ENCODE measurements around the gene CAPN2. TPM values are rescaled to one million over a fixed set of nuclear protein-coding genes. Genes with fewer than 3 reads are reported as not detected.
A peak's percentile ranks its signal among the peaks of the same experiment; 100 is the strongest.
"Not testable (repeated sequence)": the region's sequence is repeated elsewhere in the genome, so short reads cannot be mapped to it uniquely, and the experiment has no call there.

Gene CAPN2
- total RNA-seq, 2 donors from 2014 or later: 42.8 to 73.0 TPM

- Mint-ChIP-seq H3K9me3 (no peaks in the 10 kb centered on the region), H3K4me1 (no peaks in the 10 kb centered on the region), H3K27ac (peak overlapping the region; percentile 5), H3K36me3 (ENCODE audit: low read depth) (peaks cover 96% of the 10 kb centered on the region), H3K27me3 (no peaks in the 10 kb centered on the region), H3K4me3 (no peak overlapping the region)
- no peak for ATAC-seq (replicated peaks)
Measured at GRCh38 chr1:223784541-223784940, 72.2 kb downstream of the CAPN2 start.

GRCh38 chr1:223785808-223786207 lies 73.5 kb downstream of the CAPN2 start:
- peak overlapping the region; percentile 2 for H3K27ac Mint-ChIP-seq
- H3K9me3 Mint-ChIP-seq: no peaks in the 10 kb centered on the region

DNA sequence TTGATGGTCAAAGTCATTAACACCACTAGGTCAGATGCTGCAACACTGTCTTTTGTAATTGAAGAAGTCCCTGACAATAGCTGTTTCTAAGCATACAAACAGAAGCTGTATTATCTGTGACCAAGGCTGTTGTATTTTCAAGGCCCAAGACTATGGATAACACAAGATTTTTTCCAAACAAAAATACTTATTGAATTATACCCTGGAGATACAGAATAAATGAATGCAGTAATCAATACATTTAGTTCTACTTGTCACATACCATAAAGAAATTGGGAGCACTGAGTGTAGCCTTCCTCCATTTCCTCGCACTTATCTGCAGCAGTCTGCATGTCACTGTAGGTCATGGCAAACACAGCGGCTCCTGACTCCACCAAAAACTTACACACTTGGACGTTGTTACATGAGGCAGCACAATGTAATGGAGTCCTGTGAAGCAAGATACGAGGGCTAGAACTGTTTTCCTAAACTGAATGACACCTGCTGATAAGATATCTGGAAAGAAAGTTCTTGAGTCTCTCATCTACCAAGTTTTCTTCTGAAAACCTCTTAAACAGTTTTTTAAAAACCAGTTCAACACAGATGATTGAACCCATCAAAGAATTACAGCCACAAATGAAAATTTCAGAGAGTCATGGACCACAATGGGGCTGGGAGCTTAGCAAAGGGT lies 76.5 kb downstream of the CAPN2 start:
- Mint-ChIP-seq H3K27ac (peak overlapping the region; percentile 74), H3K27me3 (no peaks in the 10 kb centered on the region), H3K4me3 (no peak overlapping the region), H3K36me3 (ENCODE audit: low read depth) (peaks cover 96% of the 10 kb centered on the region), H3K9me3 (no peaks in the 10 kb centered on the region), H3K4me1 (no peaks in the 10 kb centered on the region)
- no peak for ATAC-seq (replicated peaks)

More at GRCh38 chr1:223785808-223786207, 73.5 kb downstream of the CAPN2 start:
- Mint-ChIP-seq H3K4me1 (no peaks in the 10 kb centered on the region), H3K4me3 (no peak overlapping the region), H3K27me3 (no peaks in the 10 kb centered on the region), H3K36me3 (ENCODE audit: low read depth) (peaks cover 96% of the 10 kb centered on the region)
- ATAC-seq (replicated peaks): no peak

- Mint-ChIP-seq H3K4me3 (no peak overlapping the region), H3K9me3 (no peaks in the 10 kb centered on the region)
Measured at GRCh38 chr1:223792046-223792445, 79.7 kb downstream of the CAPN2 start.

DNA sequence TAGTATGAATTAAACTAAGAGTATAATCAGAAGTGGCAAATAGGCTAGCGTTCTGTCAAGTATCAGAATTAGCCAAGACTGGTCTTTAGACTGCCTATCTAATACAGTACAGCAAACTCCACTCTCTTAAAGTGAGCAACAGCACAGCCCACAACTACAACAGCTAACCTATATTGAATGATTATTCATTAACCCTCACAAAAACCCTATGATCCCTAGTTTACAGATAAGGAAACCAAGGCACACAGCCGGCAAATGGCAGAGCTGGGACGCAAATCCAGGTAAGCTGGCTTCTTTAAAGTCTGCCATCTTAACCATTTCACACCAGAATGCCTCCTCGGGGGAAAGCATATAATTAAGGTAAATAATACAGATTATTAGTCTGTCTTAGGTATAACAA lies 81.4 kb downstream of the CAPN2 start:
- Mint-ChIP-seq H3K4me3 (no peak overlapping the region), H3K9me3 (no peaks in the 10 kb centered on the region), H3K27ac (no peak overlapping the region), H3K36me3 (ENCODE audit: low read depth) (peaks cover 94% of the 10 kb centered on the region), H3K27me3 (no peaks in the 10 kb centered on the region), H3K4me1 (no peaks in the 10 kb centered on the region)
- no peak for ATAC-seq (replicated peaks)

More at GRCh38 chr1:223792046-223792445, 79.7 kb downstream of the CAPN2 start:
- peak overlapping the region; percentile 14 for H3K27ac Mint-ChIP-seq
- H3K4me1 Mint-ChIP-seq: no peaks in the 10 kb centered on the region
- peaks cover 95% of the 10 kb centered on the region for H3K36me3 Mint-ChIP-seq (ENCODE audit: low read depth)
- no peak for ATAC-seq (replicated peaks)
- no peaks in the 10 kb centered on the region for H3K27me3 Mint-ChIP-seq

GRCh38 chr1:223794136-223794880 lies 82.0 kb downstream of the CAPN2 start:
- Mint-ChIP-seq H3K36me3 (ENCODE audit: low read depth) (peaks cover 94% of the 10 kb centered on the region), H3K4me3 (no peak overlapping the region), H3K27ac (no peak overlapping the region), H3K27me3 (no peaks in the 10 kb centered on the region), H3K9me3 (no peaks in the 10 kb centered on the region), H3K4me1 (no peaks in the 10 kb centered on the region)
- no peak for ATAC-seq (replicated peaks)

GRCh38 chr1:223796210-223796609 lies 83.9 kb downstream of the CAPN2 start:
- no peak overlapping the region for H3K4me3 Mint-ChIP-seq
- no peaks in the 10 kb centered on the region for H3K9me3 Mint-ChIP-seq
- peak overlapping the region; percentile 53 for H3K27ac Mint-ChIP-seq
- no peak for ATAC-seq (replicated peaks)
- no peaks in the 10 kb centered on the region for H3K4me1 Mint-ChIP-seq
- H3K36me3 Mint-ChIP-seq (ENCODE audit: low read depth): peaks cover 96% of the 10 kb centered on the region
- no peaks in the 10 kb centered on the region for H3K27me3 Mint-ChIP-seq

- H3K9me3 Mint-ChIP-seq: no peaks in the 10 kb centered on the region
- H3K27ac Mint-ChIP-seq: no peak overlapping the region
- no peak for ATAC-seq (replicated peaks)
- H3K36me3 Mint-ChIP-seq (ENCODE audit: low read depth): peaks cover 99% of the 10 kb centered on the region
- H3K4me1 Mint-ChIP-seq: no peaks in the 10 kb centered on the region
- no peaks in the 10 kb centered on the region for H3K27me3 Mint-ChIP-seq
- H3K4me3 Mint-ChIP-seq: no peak overlapping the region
Measured at GRCh38 chr1:223802032-223802431, 89.7 kb downstream of the CAPN2 start.

- Mint-ChIP-seq H3K9me3 (no peaks in the 10 kb centered on the region), H3K4me3 (no peak overlapping the region), H3K27me3 (no peaks in the 10 kb centered on the region), H3K27ac (no peak overlapping the region), H3K4me1 (no peaks in the 10 kb centered on the region), H3K36me3 (ENCODE audit: low read depth) (peaks cover 100% of the 10 kb centered on the region)
- ATAC-seq (replicated peaks): no peak
Measured at GRCh38 chr1:223802602-223803001, 90.3 kb downstream of the CAPN2 start.

GRCh38 chr1:223803211-223803610 lies 90.9 kb downstream of the CAPN2 start:
- no peaks in the 10 kb centered on the region for H3K4me1 Mint-ChIP-seq
- no peak overlapping the region for H3K4me3 Mint-ChIP-seq
- no peak overlapping the region for H3K27ac Mint-ChIP-seq
- H3K36me3 Mint-ChIP-seq (ENCODE audit: low read depth): peaks cover 100% of the 10 kb centered on the region
- ATAC-seq (replicated peaks): no peak
- no peaks in the 10 kb centered on the region for H3K9me3 Mint-ChIP-seq
- no peaks in the 10 kb centered on the region for H3K27me3 Mint-ChIP-seq

GRCh38 chr1:223809905-223810304 lies 97.6 kb downstream of the CAPN2 start:
- H3K27ac Mint-ChIP-seq; H3K27me3 Mint-ChIP-seq; H3K9me3 Mint-ChIP-seq; H3K4me3 Mint-ChIP-seq; ATAC-seq (replicated peaks): not testable (repeated sequence)
- H3K4me1 Mint-ChIP-seq: peaks cover 14% of the 10 kb centered on the region
- H3K36me3 Mint-ChIP-seq (ENCODE audit: low read depth): peaks cover 91% of the 10 kb centered on the region

GRCh38 chr1:223810586-223810985 lies 98.2 kb downstream of the CAPN2 start:
- peaks cover 91% of the 10 kb centered on the region for H3K36me3 Mint-ChIP-seq (ENCODE audit: low read depth)
- no peaks in the 10 kb centered on the region for H3K27me3 Mint-ChIP-seq
- peak; percentile 46 for ATAC-seq (replicated peaks)
- no peaks in the 10 kb centered on the region for H3K9me3 Mint-ChIP-seq
- H3K27ac Mint-ChIP-seq: no peak overlapping the region
- no peak overlapping the region for H3K4me3 Mint-ChIP-seq
- peaks cover 14% of the 10 kb centered on the region for H3K4me1 Mint-ChIP-seq

- H3K27me3 Mint-ChIP-seq: no peaks in the 10 kb centered on the region
- no peak overlapping the region for H3K27ac Mint-ChIP-seq
- peaks cover 14% of the 10 kb centered on the region for H3K4me1 Mint-ChIP-seq
- ATAC-seq (replicated peaks): no peak
- H3K9me3 Mint-ChIP-seq: no peaks in the 10 kb centered on the region
- H3K4me3 Mint-ChIP-seq: no peak overlapping the region
- H3K36me3 Mint-ChIP-seq (ENCODE audit: low read depth): peaks cover 81% of the 10 kb centered on the region
Measured at GRCh38 chr1:223811634-223812101, 99.3 kb downstream of the CAPN2 start.

DNA sequence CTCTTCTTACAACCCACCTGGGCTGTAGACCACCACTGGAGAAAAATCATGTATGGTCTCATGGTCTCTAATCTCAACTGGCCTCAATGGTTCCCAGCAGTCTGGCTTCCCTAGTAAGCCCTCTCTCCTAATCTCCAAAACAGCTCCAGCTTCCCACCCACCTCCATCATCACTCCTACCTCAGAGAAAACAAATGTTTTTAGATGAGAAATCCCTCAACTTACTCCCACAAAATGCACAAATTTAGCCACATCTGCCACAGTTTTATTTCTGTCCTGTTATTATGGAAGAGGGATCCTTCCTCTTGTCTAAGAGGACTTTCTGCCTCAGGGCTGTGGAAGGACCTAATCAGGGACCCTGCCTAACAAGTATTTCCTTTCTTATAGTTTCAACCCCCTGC lies 101.3 kb downstream of the CAPN2 start:
- no peak overlapping the region for H3K4me3 Mint-ChIP-seq
- no peaks in the 10 kb centered on the region for H3K9me3 Mint-ChIP-seq
- H3K36me3 Mint-ChIP-seq (ENCODE audit: low read depth): peaks cover 69% of the 10 kb centered on the region

More for the DNA sequence above, 101.3 kb downstream of the CAPN2 start:
- Mint-ChIP-seq H3K27ac (peak overlapping the region; percentile 60), H3K4me1 (peaks cover 14% of the 10 kb centered on the region), H3K27me3 (no peaks in the 10 kb centered on the region)
- ATAC-seq (replicated peaks): no peak
